Activated CD4-positive, alpha-beta memory T cell treated with anti-CD3 and anti-CD28 coated beads, Interleukin-2, amount 10 ng/mL, durations not matched to agents 7 days and 5 days (primary cell): Measurements from ENCODE around the gene MAP1LC3B. TPM values are rescaled to one million over a fixed set of nuclear protein-coding genes. Genes with fewer than 3 reads are reported as not detected.

Source experiments
- CTCF ChIA-PET: fragments of 350-600 bp; sonication (Branson Sonifier 250); formaldehyde crosslinking; loops from one replicate; lab custom pipeline; 2021; ENCODE audit warnings: antibody characterized with exemption, inconsistent platforms; lab: Charles Lee
- POLR2A ChIA-PET: fragments of 350-600 bp; sonication (Branson Sonifier 250); formaldehyde crosslinking; loops from one replicate; lab custom pipeline; 2021; ENCODE audit warnings: antibody characterized with exemption; lab: Charles Lee
- DNase-seq: peaks from one replicate; pipeline ENCODE4 v3.0.0-alpha.2; 2020
- H3K27ac Mint-ChIP-seq: one replicate; pipeline ENCODE4 v1.8.0; 2021; ENCODE audit warnings: mild to moderate bottlenecking, mixed read lengths
- H3K27me3 Mint-ChIP-seq: one replicate; pipeline ENCODE4 v1.8.0; 2021; ENCODE audit warnings: mixed read lengths
- H3K36me3 Mint-ChIP-seq: one replicate; pipeline ENCODE4 v1.8.0; 2021; ENCODE audit warnings: low read depth, mixed read lengths
- H3K4me1 Mint-ChIP-seq: one replicate; pipeline ENCODE4 v1.8.0; 2021; ENCODE audit warnings: mixed read lengths
- H3K4me3 Mint-ChIP-seq: one replicate; pipeline ENCODE4 v1.8.0; 2021; ENCODE audit warnings: mild to moderate bottlenecking, mixed read lengths
- H3K9me3 Mint-ChIP-seq: one replicate; pipeline ENCODE4 v1.8.0; 2021; ENCODE audit warnings: mixed read lengths
- total RNA-seq, 2 experiments: library from RNA; stranded (reverse); gene quantifications; one replicate each; pipeline ENCODE4 v1.2.3, GENCODE V29; 2021

The MAP1LC3B gene
- 10 to 100 TPM; 77.1 to 78.2 TPM for total RNA-seq

GRCh38 chr16:87391950-87392820 lies at the start of gene MAP1LC3B:
Gene MAP1LC3B, plus strand, starts transcription at chr16:87392336. Its CDS starts 92 bp downstream, at chr16:87392428.
- H3K27me3 Mint-ChIP-seq: no peaks in the 10 kb centered on the region
- ChIA-PET POLR2A (interaction anchor here (0.6 to 3.8 kb wide), 6 partner anchors 9 to 244 kb away, joined by 3 to 67 read pairs (median 6); partner anchors contain the start of genes C16orf95 and FBXO31), CTCF (interaction anchor here (0.9 to 3.7 kb wide), 4 partner anchors 9 to 244 kb away, joined by 4 to 49 read pairs (median 10); partner anchors contain the start of gene FBXO31)
- H3K27ac Mint-ChIP-seq: peak within 1 kb of the TSS; percentile 90
- DNase-seq: peak; percentile 99
- H3K36me3 Mint-ChIP-seq: peaks cover 19% of the 10 kb centered on the region
- peak within 1 kb of the TSS; percentile 90 for H3K4me3 Mint-ChIP-seq
- no peaks in the 10 kb centered on the region for H3K9me3 Mint-ChIP-seq
- peaks cover 61% of the 10 kb centered on the region for H3K4me1 Mint-ChIP-seq

DNA sequence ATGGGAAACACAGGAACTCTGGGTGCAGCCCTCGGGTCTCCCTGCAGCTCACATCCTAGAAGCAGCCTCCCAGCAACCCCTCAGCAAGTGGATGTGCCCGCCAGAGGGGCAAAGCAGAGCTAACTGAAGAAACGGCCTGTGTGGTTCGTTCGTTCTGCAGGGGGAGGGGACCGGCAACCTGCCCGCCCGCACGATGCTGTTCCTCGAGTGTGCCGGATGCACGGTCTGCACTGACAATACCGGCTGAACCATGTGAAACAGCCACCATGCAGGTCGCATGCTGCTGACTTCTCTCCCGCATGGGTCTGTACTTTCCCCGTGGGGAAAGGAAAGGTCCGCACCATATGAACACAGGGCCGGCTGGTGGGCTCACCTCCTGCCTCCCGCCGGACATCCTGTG lies 49.6 kb upstream of the MAP1LC3B start:
- ChIA-PET POLR2A (interaction anchor here (1.1 kb wide), 1 partner anchor 41 kb away, joined by 3 read pairs; the partner anchor contains the start of gene FBXO31), CTCF (no interaction called here)
- peaks cover 20% of the 10 kb centered on the region for H3K4me1 Mint-ChIP-seq
- H3K27me3 Mint-ChIP-seq: no peaks in the 10 kb centered on the region
- H3K4me3 Mint-ChIP-seq: no peak overlapping the region
- H3K36me3 Mint-ChIP-seq: peaks cover 32% of the 10 kb centered on the region
- no peak for DNase-seq
- no peak overlapping the region for H3K27ac Mint-ChIP-seq
- no peaks in the 10 kb centered on the region for H3K9me3 Mint-ChIP-seq

DNA sequence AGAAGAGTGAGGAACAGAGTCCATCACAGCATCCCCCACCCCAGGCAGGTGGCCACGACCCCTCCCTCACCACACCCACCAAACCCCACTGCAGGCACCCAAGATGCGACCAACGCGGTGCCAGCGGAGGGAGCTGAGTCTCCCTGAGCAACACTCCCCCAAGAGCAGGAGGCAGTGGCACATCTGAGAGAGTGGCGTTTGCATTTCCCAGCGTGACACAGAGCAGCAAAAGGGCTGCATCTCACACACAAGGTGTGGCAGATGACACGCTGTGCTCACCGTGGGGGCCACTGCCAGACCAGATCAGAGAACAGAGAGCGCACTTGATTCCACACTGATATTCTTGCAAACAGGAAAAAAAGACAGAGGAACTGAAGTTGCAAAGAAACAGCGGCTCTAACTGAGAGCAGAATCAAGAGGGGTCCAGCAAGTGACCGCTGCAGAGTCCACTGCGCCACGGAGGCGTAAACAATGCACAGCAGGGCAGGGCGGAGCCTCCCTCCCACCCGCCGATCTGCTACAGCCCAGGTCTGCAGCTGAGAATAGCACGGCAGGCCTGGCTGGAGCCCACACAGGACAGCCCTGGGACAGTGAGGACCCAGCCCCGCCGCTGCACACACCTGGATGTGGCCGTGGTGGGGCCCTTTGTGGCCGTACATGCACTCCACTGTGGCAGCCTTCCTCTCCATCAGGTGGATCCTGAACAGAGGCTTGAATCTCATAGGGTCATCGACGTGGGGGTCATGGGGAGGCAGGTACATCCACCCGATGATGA lies 49.0 kb upstream of the MAP1LC3B start:
- Mint-ChIP-seq H3K9me3 (no peaks in the 10 kb centered on the region), H3K36me3 (peaks cover 32% of the 10 kb centered on the region), H3K27me3 (no peaks in the 10 kb centered on the region), H3K4me1 (peaks cover 19% of the 10 kb centered on the region), H3K4me3 (no peak overlapping the region), H3K27ac (peak overlapping the region; percentile 18)
- DNase-seq: no peak
- ChIA-PET POLR2A (no interaction called here), CTCF (interaction anchor here (0.8 kb wide), 1 partner anchor 293 kb away, joined by 3 read pairs; no protein-coding TSS in a partner anchor)

DNA sequence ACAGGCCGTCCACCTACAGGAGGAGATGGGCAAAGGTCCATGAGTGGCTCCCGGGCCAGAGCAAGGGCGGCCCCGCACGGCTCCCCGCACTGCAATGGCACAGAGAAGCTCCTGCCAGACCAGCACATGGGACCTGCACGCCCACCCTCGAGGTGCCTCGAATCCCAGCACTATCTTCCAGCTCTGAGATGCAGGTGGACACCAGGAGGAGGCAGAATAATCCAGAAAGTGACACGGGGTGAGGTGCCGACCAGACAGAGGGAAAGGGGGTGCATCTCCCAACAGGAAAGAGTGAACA lies 48.4 kb upstream of the MAP1LC3B start:
- peaks cover 32% of the 10 kb centered on the region for H3K36me3 Mint-ChIP-seq
- H3K9me3 Mint-ChIP-seq: no peaks in the 10 kb centered on the region
- POLR2A ChIA-PET: no interaction called here

GRCh38 chr16:87344165-87344930 lies 47.8 kb upstream of the MAP1LC3B start:
- H3K27ac Mint-ChIP-seq: peak overlapping the region; percentile 54
- peak overlapping the region; percentile 13 for H3K4me3 Mint-ChIP-seq
- POLR2A ChIA-PET: interaction anchor here (1.2 kb wide), 1 partner anchor 39 kb away, joined by 7 read pairs; the partner anchor contains the start of gene FBXO31
- no peaks in the 10 kb centered on the region for H3K9me3 Mint-ChIP-seq
- H3K27me3 Mint-ChIP-seq: no peaks in the 10 kb centered on the region
- H3K4me1 Mint-ChIP-seq: peaks cover 19% of the 10 kb centered on the region
- DNase-seq: no peak
- CTCF ChIA-PET: interaction anchor here (0.8 kb wide), 1 partner anchor 292 kb away, joined by 3 read pairs; no protein-coding TSS in a partner anchor
- H3K36me3 Mint-ChIP-seq: peaks cover 25% of the 10 kb centered on the region

More for the DNA sequence above, 48.4 kb upstream of the MAP1LC3B start:
- H3K4me3 Mint-ChIP-seq: no peak overlapping the region
- CTCF ChIA-PET: interaction anchor here (0.8 kb wide), 1 partner anchor 292 kb away, joined by 3 read pairs; no protein-coding TSS in a partner anchor
- H3K27ac Mint-ChIP-seq: peak overlapping the region; percentile 54
- peaks cover 19% of the 10 kb centered on the region for H3K4me1 Mint-ChIP-seq
- no peaks in the 10 kb centered on the region for H3K27me3 Mint-ChIP-seq
- DNase-seq: no peak

- Mint-ChIP-seq H3K4me1 (peaks cover 19% of the 10 kb centered on the region), H3K27ac (peak overlapping the region; percentile 93), H3K4me3 (peak overlapping the region; percentile 65), H3K36me3 (peaks cover 23% of the 10 kb centered on the region), H3K9me3 (no peaks in the 10 kb centered on the region), H3K27me3 (no peaks in the 10 kb centered on the region)
- peak; percentile 72 for DNase-seq
- CTCF ChIA-PET: no interaction called here
- POLR2A ChIA-PET: interaction anchor here (1.0 to 1.2 kb wide), 2 partner anchors 28 to 38 kb away, joined by 6 to 7 read pairs; partner anchors contain the start of genes C16orf95 and FBXO31
These were observed 47.1 kb upstream of the MAP1LC3B start for GRCh38 chr16:87344931-87345631.

DNA sequence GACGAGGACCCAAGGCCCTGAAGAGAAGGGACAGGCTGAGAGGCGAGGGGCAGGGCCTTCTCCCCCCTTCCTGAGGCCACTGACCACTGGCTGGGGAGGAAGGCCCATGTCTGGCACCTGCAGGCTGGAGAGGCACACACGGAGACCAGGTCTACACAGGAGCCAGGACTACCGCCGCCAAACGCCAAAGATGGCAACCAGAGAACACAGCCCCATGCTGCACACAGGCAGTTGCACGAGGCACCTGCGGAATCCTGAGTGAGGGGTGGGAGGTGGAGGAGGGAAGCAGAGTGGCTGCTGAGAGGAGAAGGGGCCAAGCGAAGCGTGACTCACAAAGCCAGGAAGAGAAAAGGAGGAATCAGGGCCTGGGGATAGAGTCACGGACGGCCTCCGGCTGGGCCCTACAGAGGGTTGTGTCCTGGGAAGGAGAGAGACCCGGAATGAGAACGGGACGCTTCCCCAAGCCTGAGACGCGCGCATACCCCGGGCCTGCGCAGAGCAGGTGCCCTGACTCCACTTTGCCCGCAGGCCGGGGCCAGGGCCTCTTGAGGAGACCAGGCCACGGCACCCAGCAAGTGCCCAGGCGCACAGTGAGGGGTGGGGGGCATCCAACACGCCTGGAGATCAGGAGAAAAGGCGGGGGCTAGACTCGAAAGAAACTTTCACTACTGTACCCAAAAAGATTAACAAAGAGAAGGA lies 46.3 kb upstream of the MAP1LC3B start:
- H3K4me3 Mint-ChIP-seq: peak overlapping the region; percentile 65
- H3K36me3 Mint-ChIP-seq: peaks cover 23% of the 10 kb centered on the region
- peaks cover 19% of the 10 kb centered on the region for H3K4me1 Mint-ChIP-seq
- peak overlapping the region; percentile 93 for H3K27ac Mint-ChIP-seq
- no peaks in the 10 kb centered on the region for H3K27me3 Mint-ChIP-seq
- DNase-seq: no peak
- CTCF ChIA-PET: no interaction called here
- POLR2A ChIA-PET: interaction anchor here (1.0 to 1.2 kb wide), 2 partner anchors 28 to 38 kb away, joined by 6 to 7 read pairs; partner anchors contain the start of genes C16orf95 and FBXO31
- H3K9me3 Mint-ChIP-seq: no peaks in the 10 kb centered on the region

DNA sequence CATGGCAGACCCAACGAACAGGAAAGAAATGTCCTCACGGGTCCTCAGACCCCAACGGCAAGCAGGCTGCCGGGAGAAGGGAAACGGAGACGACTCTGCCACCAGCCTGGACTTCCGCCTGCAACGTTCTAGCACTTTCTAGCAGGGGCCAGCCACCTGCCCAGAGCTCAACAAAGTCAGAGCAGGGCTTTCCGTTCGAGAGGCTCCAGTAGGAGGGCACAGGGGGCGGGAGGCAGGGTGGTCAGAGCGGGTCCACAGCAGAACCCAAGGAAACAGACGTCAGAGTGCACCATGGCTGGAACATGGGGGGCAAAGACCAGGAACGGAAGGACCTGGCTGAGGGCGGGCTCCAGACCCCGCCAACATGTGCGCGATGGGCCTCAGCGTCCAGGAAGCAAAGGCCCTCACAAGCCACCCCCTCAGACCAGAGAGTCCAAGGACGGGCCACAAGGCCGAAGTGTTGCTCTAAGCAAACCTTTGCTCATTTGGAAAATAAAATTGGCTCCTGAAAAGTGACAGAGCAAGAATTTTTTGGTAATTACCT lies 45.5 kb upstream of the MAP1LC3B start:
- Mint-ChIP-seq H3K36me3 (peaks cover 23% of the 10 kb centered on the region), H3K4me1 (peaks cover 19% of the 10 kb centered on the region), H3K27me3 (no peaks in the 10 kb centered on the region), H3K4me3 (no peak overlapping the region), H3K9me3 (no peaks in the 10 kb centered on the region), H3K27ac (no peak overlapping the region)
- ChIA-PET POLR2A (no interaction called here), CTCF (no interaction called here)
- no peak for DNase-seq

DNA sequence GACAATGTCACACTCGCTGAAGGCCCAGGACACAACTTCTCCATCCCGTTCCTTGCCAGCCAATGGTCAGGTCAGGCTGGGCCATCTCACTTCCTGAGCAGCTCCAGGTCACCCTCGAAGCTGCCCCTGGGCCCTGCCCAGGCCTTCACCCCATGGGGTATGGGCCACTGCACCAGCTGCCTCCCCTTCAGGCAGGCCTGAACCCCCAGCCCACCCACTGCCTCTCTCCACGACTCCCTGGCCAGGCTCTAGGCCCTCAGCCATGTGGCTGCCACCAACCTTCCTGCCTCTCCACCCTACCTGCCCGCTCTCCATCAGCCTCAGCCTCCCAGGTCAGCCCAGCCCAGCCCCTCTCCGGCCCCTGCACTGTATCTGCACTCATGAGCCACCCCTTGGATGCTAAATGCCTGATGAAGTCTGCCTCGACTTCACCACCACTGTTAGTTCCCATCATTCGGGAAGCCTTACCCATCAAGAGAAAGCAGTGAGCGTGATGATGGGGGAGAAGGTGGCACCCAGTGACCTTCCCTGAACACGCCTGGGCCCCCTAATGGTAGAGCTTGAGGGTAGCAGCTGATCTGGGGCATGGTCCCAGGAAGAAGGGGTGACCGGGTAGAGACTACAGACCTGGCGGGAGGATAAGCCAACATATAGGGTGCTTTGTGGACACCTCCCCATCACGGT lies 44.1 kb upstream of the MAP1LC3B start:
- POLR2A ChIA-PET: no interaction called here
- Mint-ChIP-seq H3K9me3 (no peaks in the 10 kb centered on the region), H3K27ac (no peak overlapping the region), H3K4me3 (no peak overlapping the region), H3K27me3 (no peaks in the 10 kb centered on the region), H3K36me3 (peaks cover 14% of the 10 kb centered on the region), H3K4me1 (peaks cover 19% of the 10 kb centered on the region)
- CTCF ChIA-PET: interaction anchor here (1.1 kb wide), 1 partner anchor 12 kb away, joined by 3 read pairs; no protein-coding TSS in a partner anchor
- DNase-seq: no peak

GRCh38 chr16:87348616-87349157 lies 43.4 kb upstream of the MAP1LC3B start:
- H3K36me3 Mint-ChIP-seq: peaks cover 11% of the 10 kb centered on the region
- no peak overlapping the region for H3K4me3 Mint-ChIP-seq
- H3K4me1 Mint-ChIP-seq: peaks cover 17% of the 10 kb centered on the region
- ChIA-PET CTCF (interaction anchor here (0.6 to 1.1 kb wide), 2 partner anchors 11 to 137 kb away, joined by 3 read pairs; no protein-coding TSS in a partner anchor), POLR2A (interaction anchor here (1.3 kb wide), 1 partner anchor 46 kb away, joined by 4 read pairs; no protein-coding TSS in a partner anchor)
- no peaks in the 10 kb centered on the region for H3K9me3 Mint-ChIP-seq
- H3K27ac Mint-ChIP-seq: no peak overlapping the region
- H3K27me3 Mint-ChIP-seq: no peaks in the 10 kb centered on the region
- DNase-seq: no peak
